Uterus (tissue), 2 donors: Measurements from ENCODE around the gene ADARB2.

Experiments used
- POLR2A ChIP-seq, 2 donors: fragments of 450-650 bp; IDR thresholded peaks; one replicate each; pipeline ENCODE4 v1.6.1; 2016; ENCODE audit warnings: antibody characterized with exemption in 2 of 2, mild to moderate bottlenecking in 1 of 2, moderate library complexity in 1 of 2
- TF ChIP-seq, protein P1 (sequence below), 4 experiments: fragments of 200-600 bp in 2 of 4; fragments of 450-650 bp in 2 of 4; sonication (generic) in 2 of 4; IDR thresholded peaks; one replicate each; pipeline ENCODE4 v1.5.1; 2016 to 2019; ENCODE audit warnings: antibody characterized with exemption in 4 of 4, mild to moderate bottlenecking in 2 of 4, moderate library complexity in 1 of 4

DNA sequence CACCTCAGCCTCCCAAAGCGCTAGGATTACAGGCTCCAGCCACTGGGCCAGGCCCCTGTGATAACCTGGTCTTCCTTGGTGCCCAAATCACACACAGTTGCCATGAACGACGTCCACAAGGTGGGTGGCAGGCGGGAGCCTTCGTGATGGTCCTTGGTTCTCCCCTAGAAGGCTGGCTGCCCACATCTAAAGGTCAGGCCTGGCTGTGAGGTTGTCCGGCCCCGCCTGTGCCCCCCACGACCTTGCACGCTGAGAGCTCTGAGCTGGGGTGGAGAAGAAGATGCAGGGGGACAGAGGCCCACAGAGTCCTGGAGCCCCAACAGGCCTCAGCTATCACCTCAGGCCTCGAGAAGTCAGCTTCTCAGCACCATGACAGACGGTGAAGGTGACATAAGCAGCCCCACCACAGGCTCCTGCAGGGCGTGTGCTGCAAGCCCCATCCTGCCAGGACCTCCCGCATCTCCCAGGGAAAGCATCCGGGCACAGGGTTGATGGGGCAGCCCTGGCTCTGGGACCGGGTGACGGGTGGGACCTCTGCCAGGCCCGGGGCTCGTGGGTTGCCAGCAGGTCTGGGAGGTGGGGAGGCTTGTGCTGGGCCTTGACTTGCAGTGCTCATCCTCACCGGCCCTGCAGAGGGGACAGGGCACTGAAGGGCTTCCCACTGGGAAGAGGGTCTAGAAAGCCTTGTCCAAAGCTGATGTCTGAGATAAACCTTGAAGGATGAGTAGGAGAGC lies 463.8 kb downstream of the ADARB2 start:
- TF ChIP-seq, protein P1, sequence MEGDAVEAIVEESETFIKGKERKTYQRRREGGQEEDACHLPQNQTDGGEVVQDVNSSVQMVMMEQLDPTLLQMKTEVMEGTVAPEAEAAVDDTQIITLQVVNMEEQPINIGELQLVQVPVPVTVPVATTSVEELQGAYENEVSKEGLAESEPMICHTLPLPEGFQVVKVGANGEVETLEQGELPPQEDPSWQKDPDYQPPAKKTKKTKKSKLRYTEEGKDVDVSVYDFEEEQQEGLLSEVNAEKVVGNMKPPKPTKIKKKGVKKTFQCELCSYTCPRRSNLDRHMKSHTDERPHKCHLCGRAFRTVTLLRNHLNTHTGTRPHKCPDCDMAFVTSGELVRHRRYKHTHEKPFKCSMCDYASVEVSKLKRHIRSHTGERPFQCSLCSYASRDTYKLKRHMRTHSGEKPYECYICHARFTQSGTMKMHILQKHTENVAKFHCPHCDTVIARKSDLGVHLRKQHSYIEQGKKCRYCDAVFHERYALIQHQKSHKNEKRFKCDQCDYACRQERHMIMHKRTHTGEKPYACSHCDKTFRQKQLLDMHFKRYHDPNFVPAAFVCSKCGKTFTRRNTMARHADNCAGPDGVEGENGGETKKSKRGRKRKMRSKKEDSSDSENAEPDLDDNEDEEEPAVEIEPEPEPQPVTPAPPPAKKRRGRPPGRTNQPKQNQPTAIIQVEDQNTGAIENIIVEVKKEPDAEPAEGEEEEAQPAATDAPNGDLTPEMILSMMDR (IDR thresholded peaks at IDR 0.05), result no peak
- TF ChIP-seq POLR2A (IDR thresholded peaks at IDR 0.05), result no peak
